ENCODE data around the gene FCSK. TPM values are rescaled to one million over a fixed set of nuclear protein-coding genes. Genes with fewer than 3 reads are reported as not detected.

The FCSK gene
- total and polyA plus RNA-seq, 2 of the 13 experiments (the other 11 are each of a cell fraction or from before 2014, with no cell fraction given): 9.1 to 19.2 TPM

- TF ChIP-seq ZFYVE20 (CRISPR knock-in tag; IDR thresholded peaks at IDR 0.05; ENCODE audit: borderline replicate concordance, low read depth): no peak
- TF ChIP-seq HINFP (CRISPR knock-in tag; IDR thresholded peaks at IDR 0.05; ENCODE audit: low read depth): no peak
- peak; percentile 82; the same call in 1 of the 2 replicates for TF ChIP-seq ARID4A (CRISPR knock-in tag; IDR thresholded peaks at IDR 0.05; ENCODE audit: borderline replicate concordance)
- TF ChIP-seq ZUFSP (CRISPR knock-in tag; IDR thresholded peaks at IDR 0.05; ENCODE audit: borderline replicate concordance): no peak
- peak; percentile 53; the same call in 1 of the 2 replicates for TF ChIP-seq ZBTB20 (CRISPR knock-in tag; IDR thresholded peaks at IDR 0.05; ENCODE audit: borderline replicate concordance, low read depth)
- TF ChIP-seq KLF12 (CRISPR knock-in tag; IDR thresholded peaks at IDR 0.05; ENCODE audit: borderline replicate concordance): peak; percentile 25
- TF ChIP-seq HES4 (CRISPR knock-in tag; IDR thresholded peaks at IDR 0.05; ENCODE audit: borderline replicate concordance): no peak
- 0 out of 2 replicates have a peak, but pooled peaks have one; percentile 4 for TF ChIP-seq RNF219 (CRISPR knock-in tag; IDR thresholded peaks at IDR 0.05)
- no peak for TF ChIP-seq ATF7 (IDR thresholded peaks at IDR 0.05)
- TF ChIP-seq ATF7 (CRISPR knock-in tag; IDR thresholded peaks at IDR 0.05): no peak
- 0 out of 2 replicates have a peak, but pooled peaks have one; percentile 20 for TF ChIP-seq TARDBP (CRISPR knock-in tag; IDR thresholded peaks at IDR 0.05)
- no peak for TF ChIP-seq CERS6 (CRISPR knock-in tag; IDR thresholded peaks at IDR 0.05)
- TF ChIP-seq POLR2AphosphoS5 (IDR thresholded peaks at IDR 0.05; ENCODE audit: low read depth, low read length): peak; percentile 84
- no peak for TF ChIP-seq ZNF484 (CRISPR knock-in tag; IDR thresholded peaks at IDR 0.05; ENCODE audit: borderline replicate concordance, low read depth)
- TF ChIP-seq XRCC5 (optimal IDR thresholded peaks at IDR 0.05; ENCODE audit: low read length): no peak
- TF ChIP-seq KDM2A (CRISPR knock-in tag; IDR thresholded peaks at IDR 0.05; ENCODE audit: borderline replicate concordance, low read depth): peak; percentile 72; the same call in 1 of the 2 replicates
- TF ChIP-seq ZNF75D (CRISPR knock-in tag; IDR thresholded peaks at IDR 0.05; ENCODE audit: borderline replicate concordance): peak; percentile 98
- no peak for TF ChIP-seq ZNF10 (CRISPR knock-in tag; IDR thresholded peaks at IDR 0.05; ENCODE audit: borderline replicate concordance, low read depth)
Measured at GRCh38 chr16:70523076-70523742, 68.8 kb downstream of the FCSK start, which contains the start of gene COG4 (continued).

Measured in HepG2 (cell line).